ELR (cell line): ENCODE data around the gene CHST9.
"Not testable (repeated sequence)": the region's sequence is repeated elsewhere in the genome, so short reads cannot be mapped to it uniquely, and the experiment has no call there.

Experiments used
- DNase-seq: peaks from one replicate; pipeline ENCODE4 v3.0.0-alpha.2; 2015; ENCODE audit warnings: low read depth

Gene CHST9, protein sequence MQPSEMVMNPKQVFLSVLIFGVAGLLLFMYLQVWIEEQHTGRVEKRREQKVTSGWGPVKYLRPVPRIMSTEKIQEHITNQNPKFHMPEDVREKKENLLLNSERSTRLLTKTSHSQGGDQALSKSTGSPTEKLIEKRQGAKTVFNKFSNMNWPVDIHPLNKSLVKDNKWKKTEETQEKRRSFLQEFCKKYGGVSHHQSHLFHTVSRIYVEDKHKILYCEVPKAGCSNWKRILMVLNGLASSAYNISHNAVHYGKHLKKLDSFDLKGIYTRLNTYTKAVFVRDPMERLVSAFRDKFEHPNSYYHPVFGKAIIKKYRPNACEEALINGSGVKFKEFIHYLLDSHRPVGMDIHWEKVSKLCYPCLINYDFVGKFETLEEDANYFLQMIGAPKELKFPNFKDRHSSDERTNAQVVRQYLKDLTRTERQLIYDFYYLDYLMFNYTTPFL

DNA sequence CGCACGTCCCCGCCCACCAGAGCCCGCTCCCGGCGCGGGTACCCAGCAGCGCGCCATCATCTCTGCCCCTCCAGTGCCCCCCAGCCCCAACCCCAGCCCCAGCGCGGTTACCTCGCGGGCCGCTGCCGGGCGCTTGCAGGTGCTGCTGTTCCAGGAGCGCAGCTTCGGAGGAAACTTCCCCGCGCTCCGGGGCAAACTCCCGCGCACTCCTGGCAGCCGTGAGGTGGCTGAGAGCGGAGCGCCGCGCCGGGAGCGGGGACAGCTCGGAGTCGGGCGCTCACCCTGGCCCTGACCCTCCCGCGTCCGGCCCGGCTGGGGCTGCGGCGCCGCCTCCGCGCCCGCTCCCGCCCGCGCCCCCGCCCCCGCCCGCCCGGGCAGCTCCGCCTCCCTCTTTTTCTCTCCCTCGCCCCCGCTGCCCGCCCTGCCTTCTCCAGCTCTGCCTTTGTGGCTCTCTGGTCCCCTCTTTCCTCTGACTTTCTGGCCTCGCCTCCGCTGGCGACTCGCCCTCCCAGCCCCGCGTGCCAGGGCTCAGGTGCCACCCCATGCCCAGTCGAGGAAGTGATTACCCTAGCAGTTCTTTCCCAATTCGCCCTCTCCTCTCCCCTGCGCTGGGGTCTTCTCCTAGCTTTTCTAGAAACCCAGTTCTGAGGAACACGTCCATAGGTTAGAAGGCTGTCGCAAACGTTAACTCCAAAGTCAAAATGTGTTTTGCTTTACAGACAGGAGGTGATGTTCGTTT, at the start of gene CHST9:
CHST9 (minus strand) TSS at position 284 of the 739 bp plus-strand sequence. CDS start 42,499 bp downstream, outside the sequence.
- no peak for DNase-seq

DNA sequence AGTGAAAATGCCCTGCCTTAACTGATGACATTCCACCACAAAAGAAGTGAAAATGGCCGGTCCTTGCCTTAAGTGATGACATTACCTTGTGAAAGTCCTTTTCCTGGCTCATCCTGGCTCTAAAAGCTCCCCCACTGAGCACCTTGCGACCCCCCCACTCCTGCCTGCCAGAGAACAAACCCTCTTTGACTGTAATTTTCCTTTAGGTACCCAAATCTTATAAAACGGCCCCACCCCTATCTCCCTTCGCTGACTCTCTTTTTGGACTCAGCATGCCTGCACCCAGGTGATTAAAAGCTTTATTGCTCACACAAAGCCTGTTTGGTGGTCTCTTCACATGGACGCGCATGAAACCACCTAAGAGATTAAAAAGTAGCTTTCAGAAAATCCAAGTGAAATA, 47.2 kb upstream of the CHST9 start:
- DNase-seq = not testable (repeated sequence)

DNA sequence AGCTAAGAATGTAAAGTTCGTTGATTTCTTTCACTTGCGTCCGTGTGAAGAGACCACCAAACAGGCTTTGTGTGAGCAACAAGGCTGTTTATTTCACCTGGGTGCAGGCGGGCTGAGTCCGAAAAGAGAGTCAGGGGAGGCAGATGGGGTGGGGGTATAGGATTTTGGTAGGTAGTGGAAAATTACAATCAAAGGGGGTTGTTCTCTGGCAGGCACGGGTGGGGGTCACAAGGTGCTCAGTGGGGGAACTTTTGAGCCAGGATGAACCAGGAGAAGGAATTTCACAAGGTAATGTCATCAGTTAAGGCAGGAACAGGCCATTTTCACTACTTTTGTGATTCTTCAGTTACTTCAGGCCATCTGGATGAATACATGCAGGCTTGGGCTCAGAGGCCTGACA, 46.6 kb upstream of the CHST9 start:
- DNase-seq = not testable (repeated sequence)

DNA sequence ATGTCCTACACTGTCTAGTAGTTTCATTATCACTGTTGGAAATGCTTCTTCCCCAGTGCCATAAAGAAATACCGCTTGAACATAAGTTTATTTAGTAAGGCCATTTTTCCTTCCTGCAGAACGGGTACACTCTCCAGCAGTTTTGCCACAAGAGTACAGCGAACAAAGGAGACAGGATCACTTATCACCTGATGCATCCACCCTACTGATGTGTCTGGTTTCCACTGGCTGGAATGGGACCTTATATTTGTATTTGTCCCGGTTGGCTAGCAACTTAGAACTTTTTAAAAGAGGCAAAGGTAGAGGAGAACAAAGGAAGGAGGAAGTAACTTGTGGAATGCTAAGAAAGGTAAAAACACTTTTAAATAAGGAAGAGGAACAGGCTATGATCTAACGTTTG, 46.1 kb upstream of the CHST9 start:
- DNase-seq = not testable (repeated sequence)

DNA sequence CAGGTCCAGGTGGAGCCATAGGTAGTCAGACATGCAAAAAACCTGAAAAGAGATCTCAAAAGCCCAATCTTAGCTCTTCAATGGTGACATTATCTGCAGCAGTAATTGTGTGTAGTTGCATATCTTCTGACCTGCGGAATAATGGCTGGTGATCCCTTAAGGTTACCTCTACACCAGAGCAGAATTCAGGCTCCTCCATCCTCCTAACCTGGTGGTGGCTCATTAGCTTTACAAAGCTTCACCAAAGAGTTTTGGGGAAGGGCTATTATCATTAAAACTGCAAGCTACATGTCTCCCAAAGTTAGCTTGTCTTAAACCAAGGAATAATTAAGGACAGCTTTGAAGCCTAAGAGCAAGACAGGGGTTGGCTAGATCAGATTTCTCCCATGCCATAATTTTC, 42.6 kb upstream of the CHST9 start:
- no peak for DNase-seq

DNA sequence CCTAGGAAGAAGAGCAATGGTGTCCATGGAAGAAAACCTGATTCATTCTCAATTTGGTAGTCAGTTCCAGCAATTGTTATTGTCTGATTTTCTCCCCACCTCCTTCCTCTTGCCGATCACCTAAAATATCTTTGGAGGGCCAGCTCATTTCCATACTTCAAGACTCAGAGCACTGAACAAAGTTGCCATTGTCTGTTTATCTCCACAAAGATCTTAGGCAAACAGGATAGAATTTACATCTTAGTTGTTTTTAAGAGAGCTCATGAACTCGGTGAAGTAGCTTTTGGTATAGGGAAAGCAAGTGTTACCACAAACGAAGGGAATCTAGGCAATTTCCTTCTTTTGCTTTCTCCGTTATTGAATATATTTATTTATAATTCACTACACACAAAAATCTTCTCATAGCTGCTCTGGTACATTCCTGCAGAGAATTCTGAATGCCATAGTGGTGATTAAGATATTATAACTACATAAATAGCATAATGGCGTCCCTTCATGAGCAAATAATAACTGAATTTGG, 41.5 kb upstream of the CHST9 start:
- no peak for DNase-seq

DNA sequence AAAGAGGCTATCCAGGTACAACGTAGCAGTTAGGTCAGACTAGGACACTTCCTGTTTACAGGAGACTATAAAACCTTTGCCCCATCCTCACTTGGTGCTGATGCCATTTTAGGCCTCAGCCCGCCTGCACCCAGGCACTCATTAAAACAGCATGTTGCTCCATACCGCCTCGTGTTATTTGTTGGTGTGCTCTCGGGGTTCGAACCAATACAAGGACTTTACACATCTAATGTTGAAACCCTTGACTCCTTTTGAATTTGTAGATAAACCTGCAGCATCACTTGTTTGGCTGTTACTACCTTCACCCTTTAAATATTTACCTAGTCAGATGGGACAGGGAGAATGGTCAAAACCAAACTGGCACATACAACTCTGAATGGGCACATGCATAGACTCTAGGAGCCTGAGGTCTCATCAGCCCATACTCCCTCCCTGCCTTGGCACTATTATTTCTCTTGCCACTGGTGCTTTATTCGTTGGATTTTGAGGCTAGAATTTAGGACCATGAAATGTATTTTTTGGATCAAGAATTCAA, 40.9 kb upstream of the CHST9 start:
- DNase-seq = no peak

DNA sequence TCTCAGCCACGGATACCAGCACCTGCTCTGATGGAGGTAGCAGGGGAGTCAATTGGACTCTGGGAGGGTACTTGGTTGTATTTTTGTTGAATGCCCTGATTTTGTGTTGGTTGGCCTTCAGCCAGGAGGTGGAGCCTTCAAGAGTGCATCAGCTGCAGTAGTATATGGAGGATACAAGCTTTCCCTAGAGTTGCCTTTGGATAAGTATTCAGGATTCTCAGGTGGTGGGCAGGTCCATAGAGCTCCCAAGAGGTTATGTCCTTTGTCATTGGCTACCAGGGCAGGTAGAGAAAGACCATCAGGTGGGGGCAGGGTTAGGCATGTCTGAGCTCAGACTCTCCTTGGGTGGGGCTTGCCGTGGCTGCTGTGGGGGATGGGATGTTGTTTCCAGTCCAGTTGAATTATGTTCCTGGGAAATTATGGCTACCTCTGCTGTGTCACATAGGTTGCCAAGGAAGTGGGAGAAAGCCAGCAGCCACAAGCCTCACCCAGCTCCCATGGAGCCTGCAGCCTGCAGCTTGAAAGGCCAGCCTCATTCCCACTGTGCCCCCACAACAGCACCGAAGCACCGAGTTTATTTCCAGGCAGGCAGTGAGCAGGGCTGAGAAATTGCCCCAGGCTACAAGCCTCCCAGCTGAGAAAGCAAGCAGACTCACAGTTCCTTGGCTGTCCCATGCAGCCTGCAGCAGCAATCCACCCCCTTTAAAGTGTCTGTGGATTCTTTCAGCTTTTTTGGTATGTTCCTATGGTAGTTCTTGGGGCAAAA, 38.6 kb upstream of the CHST9 start:
- no peak for DNase-seq

DNA sequence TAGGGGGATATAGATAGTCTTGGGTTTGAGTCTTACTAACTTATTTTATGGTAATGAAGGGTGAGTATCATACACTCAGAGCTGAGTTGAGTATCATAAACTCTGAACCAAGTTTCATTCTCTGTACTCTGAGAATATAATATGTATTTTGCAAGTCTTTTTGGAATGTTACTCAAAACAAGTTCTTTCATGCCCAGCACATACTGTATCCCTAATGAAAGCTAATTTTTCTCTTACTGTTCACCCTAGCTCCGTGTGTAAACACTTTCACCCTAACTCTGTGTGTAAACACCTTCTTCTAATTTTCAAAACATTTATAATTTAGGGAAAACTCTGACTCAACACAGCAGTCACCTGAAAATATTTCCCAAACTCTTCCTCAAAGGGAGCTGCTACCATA, 29.7 kb upstream of the CHST9 start:
- DNase-seq = no peak

DNA sequence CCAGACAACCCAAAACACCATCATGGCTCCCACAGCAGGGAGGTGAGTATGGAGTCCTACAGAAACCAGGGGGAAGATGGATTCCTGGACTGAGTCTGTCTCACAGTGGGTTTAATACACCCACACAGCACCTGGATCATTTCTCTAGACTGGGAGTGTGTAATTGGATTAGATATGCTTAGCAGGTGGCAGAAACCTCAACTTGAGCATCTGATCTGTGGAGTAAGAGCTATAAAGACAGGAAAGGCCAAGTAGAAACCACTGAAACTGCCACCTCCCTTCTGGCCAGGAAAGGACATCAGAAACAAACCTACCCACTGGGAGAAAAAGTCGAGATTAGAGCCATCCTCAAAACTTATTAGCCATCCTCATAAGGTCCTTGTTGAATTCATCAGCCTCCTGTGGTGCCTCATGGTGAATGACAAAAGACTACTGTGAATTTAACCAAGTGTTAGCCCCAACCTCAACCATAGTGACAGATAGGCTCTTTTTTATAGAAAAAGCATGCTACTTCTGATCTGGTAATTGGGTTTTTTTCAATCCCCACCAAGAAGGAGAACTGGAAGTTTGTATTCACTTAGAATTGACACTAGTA, 28.1 kb upstream of the CHST9 start:
- DNase-seq = no peak

DNA sequence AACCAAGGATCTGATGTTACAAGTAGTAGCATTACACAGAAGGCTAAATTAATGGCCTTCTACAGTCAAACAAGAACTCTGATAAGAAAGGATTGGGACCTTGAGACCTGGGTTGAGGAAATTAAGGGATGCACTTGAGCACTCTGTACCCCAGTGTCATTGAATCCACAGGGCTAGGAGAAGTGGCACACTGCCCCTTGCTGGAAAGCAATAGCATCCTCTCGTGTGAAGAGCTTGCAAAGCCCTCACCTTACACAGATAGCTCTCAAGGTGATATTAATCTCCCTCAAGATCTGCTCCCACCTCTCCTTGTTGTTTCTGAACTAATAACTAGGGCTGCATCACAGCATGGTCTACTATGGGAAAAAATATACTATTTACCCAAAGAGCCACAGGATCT, 26.5 kb upstream of the CHST9 start:
- DNase-seq = no peak

DNA sequence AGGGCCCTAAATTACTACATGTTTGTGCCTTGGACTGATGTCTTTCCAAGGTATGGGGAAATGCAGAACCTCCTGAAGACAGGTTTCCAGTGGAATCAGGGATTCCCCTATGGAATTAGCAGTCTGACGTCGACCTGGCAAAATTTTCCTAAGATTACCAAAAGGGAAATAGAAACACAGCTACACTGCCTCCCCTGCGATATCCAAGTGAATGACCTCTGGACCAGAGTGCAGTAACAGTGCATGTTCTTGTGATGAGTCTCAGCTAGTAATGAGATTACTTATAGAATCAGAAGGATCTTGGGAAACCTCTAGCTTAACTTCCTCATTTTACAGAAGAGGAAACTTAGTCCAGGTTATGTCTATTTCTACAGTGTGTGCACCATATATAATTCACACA, 21.3 kb upstream of the CHST9 start:
- no peak for DNase-seq

DNA sequence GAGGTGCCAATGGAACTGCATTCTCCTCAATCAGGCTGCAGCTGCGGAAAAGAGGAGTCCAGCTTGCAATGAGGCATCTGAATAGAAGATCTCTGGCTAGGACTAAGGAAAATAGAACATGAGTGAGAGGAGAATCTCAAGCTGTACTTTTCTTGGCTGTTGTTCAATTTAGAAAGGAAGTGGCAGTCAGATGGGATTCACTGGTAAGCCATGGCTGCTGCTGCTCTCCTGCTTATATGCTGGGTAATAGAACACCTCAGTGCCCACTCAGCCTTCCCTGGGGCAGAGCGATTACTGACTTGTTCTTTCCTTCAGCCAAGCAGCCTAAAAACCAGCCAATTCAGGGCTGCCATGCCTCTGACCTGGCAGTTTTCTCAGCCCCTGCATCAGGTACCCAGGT, 17.6 kb upstream of the CHST9 start:
- no peak for DNase-seq

DNA sequence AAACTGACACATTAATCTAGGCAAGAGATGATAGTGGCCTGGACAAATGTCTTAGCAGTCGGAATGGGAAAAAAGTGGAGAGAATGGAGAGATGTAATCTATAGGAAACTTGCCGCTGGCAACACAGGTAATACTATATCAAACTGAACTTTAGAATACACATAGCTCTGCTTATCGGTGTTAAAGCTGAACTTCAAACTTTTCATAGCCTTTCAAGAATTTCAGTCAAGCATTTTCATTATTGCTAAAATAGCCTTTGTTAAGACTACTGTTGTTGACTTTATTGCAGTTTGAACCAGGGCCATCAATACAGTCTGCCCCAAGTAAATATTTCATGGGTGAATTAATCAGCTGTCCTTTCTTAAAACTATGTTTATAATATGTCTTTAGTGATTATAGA, 12.9 kb upstream of the CHST9 start:
- no peak for DNase-seq

DNA sequence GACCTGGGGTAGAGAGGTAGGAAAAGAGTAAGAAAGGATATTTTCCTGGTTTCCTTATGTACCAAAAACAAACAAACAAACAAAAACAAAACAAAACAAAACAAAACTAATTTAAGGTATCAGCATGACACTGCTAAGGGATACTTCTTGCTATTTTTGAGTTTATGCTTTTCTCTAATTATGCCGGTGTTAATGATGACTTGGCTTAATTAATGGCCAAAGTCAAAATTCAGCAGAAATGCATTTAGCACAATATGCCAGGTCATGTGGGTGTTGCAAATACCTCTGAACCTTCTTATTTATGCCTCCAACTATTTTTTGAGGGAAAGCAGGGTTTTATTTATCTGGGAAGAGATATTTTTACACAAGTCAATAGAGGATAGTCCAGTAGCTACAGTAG, 3.2 kb upstream of the CHST9 start:
- no peak for DNase-seq

DNA sequence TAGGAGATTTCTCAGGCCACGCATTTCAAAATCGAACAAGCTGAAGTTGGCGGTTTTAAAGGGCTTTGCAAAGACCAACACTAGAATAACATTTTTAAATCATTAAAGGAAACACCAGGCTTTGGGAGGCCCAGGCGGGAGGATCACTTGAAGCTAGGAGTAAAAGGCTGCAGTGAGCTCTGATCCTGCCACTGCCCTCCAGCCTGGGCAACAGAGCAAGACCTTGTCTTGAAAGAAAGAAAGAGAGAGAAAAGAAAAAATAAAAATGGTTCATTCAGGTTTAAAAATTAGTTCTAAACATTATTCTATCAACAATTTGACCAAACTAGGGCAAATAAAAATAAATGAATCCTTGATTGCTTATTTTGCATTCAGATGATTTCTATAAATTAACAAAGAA, 789 bp upstream of the CHST9 start:
- DNase-seq = no peak

DNA sequence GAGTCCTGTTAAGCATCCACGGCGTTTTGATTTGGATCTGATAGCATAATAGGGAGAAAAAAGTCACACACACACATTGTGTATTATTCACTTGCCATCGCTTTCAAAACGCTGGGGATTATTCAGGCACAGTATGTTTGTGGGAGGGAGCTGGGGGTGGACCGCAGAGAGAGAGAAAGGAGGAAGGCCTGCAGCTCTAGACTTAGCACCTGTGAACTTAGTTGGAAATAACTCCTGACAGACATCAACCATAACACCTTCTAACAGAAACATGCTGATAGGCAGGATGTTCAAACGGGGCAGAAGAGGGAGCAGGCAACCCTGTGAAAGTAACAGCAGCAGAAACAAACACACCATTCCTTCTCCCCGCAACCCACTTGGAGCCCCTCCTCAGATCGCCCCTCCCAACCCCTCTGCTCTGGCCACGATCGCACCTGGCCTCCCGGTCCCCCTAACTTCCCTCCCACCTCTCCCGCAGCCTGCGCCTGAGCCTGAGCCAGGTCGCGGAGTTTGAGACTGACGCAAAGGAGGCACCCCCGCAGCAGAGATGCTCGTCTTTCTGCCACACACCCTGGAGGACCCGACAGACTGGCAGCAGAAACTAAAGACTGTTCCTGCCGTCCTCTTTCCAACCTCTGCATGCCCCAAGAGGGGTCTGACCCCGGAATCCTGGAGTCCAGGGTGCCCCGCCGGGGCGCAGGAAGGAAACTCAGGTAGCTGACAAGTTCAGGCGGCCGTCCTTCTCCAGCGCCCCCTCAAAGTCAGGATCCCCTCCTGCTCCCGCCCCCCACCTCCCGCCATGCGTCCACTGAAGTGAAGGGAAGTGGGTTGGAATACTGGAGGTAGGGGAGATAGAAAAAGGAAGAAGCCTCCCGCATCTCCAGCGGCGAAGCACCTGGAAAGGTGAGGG, 738 bp downstream of the CHST9 start:
- no peak for DNase-seq

DNA sequence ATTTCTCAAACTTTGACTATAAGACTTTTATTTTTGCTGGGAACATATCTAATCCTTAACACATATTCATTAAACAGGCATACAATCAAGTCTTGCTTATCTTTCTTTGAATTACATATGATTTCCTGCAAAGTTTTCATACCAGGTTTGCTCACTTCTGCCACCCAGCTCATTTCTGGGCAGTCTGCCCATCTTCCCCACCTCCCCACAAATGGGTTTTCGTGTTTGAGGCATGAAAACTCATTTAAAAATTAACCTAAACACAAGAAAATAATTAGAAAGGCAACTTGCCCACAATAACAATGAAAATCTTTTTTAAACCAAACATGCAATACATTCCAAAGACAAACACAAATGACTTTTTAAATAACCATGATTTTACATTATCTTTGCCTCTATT, 3.4 kb downstream of the CHST9 start:
- DNase-seq = no peak

DNA sequence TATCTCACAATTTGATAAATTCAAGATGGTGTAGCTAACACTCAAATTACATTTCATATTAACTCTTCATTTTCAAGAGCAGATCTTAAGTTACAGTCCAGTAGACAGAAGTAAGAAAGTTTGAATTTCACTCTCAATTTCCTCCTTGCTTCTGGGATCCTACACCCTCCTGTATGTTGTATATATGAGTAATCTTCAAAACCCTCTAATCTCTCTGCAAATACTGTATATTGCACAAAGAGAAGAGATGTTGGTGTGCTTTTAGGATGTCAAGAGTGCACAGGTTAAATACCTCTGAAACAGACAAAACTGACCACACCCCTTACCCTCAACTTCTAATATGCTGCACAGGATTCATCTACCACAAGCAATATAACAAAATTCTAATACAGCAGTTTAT, 6.7 kb downstream of the CHST9 start:
- no peak for DNase-seq

DNA sequence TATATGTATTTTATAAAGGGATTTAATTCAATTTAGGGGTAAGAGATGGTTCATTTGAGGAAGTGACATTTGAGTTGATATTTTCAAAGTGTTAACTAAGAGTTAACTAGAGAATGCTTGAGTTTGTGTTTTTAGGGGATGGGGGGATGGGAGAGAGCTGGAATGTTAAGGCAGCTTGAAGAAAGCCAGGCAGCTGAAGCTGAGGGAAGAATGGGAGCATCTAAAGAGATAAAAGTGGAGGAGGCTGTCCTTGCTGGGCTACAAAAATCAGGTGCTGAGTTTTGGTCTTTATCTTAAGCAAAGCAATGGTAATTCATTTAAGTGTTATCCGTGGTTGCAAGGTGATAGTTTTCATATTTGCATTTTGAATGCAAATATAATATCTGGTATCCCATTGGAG, 9.2 kb downstream of the CHST9 start:
- DNase-seq = no peak

DNA sequence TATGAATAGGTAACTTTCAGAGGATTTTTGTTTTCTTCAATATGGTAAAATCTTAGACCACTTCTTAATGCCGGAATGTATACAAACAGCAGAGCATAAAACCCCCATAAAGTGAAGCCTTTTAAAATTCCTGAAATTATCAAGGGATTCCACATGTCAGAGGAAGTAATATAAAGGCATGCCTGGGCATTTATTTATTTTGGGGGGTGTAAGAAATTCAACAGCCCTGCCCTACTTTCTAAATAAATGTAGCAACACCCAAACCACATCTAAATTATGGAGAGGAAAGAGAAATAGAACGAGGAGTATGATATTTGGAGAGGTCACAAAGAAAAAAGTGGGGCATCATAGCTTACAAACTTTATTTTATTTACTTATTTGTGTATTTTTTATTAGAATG, 9.9 kb downstream of the CHST9 start:
- no peak for DNase-seq
